CD4-positive, alpha-beta T cell treated with Interleukin-1 beta for 1 hour (primary cell): ENCODE results near the gene ALOX5.

Source experiments
- DNase-seq, 2 donors: peaks; one replicate each; pipeline ENCODE4 v3.0.0-alpha.2; 2020 to 2022

Gene ALOX5

DNA sequence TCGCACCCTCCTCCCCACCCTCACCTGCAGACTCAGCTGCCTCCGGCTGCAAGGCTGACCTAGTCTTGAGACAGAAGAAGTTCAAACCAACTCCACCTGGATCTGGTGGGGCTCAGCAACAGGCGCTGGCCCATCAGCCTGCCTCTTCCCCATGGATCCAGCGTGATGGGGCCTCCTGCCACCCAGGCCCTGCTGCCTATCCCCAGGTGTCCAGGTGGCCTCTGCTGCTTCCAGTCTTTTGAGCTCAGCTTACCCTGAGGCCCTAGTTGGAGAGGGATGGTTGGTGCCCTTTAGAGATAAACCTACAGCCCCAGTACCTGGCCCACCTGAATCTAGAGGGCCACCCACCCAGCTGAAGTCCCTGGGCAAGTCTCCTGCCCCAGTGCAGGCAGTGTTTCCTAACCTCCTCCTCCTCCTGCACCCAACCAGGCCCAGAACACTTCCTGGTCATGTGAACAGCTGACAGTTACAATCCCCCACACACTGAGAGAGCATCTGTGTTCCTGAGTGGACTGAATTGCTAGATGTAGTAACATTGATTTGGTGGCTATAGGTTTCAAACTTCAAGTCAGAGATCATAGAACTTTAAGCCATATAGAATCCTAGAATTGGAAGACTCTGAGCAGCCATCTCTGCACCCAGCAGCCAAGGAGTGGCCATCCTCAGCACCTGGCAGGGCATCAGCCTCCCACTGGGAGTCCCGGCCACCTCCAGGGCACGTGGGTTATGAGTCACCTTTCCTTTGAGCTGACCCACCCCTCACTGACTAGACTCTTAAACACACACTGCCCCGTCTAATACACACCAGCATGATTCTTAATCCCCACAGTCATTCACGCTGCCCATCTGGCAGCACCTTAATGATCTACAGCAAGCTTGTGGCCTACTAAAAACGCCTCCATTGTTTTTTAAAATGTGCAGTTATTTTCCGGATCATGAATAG, 51.9 kb downstream of the ALOX5 start:
- no peak for DNase-seq

GRCh38 chr10:45427262-45427969, 53.4 kb downstream of the ALOX5 start:
- DNase-seq = no peak

DNA sequence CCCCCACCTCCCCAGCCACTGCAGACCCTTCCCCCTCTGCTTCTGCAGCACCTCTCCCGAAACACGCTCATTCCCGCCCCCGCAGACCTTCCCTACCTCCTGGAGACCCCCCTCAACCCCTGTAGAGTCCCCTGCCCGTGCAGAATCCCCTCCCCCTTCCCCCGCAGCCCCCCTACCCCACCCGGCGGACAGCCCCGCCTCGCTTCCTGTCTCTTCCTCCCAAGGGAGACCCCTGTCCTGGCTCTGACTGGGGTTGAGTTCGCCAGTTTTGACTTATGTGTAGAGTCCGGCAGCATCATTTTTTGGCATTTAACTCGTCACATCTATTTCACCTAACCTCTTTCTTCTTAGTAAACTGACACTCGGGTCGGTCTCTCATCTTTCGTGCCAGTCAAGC, 54.0 kb downstream of the ALOX5 start:
- no peak for DNase-seq

- DNase-seq = no peak
These were observed 54.8 kb downstream of the ALOX5 start for GRCh38 chr10:45428611-45429510.

DNA sequence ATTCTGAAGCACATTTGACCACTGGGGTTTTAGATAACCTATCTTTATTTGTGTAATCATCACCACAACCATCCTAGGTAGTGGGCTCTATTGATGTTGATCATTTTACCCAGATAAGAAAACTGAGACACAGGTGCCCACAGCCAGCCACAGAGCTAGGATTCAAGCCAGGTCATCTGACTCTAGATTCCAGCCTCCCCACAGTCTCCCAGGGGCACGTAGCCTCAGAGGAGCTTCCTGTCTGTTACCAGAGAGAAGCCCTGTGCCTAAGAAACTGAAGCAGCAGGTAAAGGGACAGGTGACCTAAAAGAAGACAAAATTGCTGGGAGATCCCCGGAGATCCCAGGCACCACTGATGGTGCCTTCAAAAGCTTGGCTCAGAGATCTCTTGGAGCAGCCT, 55.8 kb downstream of the ALOX5 start:
- no peak for DNase-seq

- DNase-seq = no peak
These were observed 58.1 kb downstream of the ALOX5 start for GRCh38 chr10:45432113-45432512.

- DNase-seq = no peak
These were observed 58.9 kb downstream of the ALOX5 start for GRCh38 chr10:45432700-45433472.

GRCh38 chr10:45433716-45434469, 59.9 kb downstream of the ALOX5 start:
- DNase-seq = no peak

DNA sequence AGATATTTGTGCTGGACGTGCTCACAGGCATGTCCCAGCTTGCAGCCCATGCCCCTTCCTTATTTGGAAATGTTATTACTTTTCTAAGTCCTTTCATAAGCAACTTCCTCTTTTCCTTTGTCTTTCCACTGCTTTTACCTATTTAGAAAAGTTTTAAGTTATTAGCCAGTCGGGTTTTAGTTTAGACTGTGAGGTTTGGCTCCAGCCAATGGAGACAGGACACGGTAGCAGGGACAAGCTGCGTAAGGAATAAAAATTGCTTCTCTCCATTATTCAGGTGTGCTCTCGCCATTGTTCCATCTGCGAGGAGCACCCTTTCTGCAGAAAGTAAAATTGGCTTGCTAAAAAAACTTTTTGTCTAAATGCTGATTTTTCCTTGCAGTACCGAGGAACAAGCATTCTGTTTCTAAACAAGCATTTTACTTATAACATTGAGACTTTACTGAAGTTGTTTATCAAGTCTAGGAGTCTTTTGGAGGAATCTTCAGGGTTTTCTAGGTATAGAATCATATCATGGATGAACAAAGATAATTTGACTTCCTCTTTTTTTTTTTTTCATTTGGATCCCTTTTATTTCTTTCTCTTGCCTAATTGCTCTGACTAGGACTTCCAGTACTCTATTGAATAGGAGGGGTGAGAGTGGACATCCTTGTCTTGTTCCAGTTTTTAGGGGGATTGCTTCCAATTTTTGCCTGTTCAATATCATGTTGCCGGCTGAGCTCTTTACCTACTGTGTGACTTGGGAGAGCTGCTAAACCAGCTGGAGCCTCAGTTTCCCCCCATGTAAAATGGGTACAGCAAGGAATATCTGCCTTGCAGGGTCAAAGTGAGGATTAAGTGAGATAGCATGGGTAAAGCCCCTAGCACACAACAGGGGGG, 63.8 kb downstream of the ALOX5 start:
- DNase-seq = no peak

DNA sequence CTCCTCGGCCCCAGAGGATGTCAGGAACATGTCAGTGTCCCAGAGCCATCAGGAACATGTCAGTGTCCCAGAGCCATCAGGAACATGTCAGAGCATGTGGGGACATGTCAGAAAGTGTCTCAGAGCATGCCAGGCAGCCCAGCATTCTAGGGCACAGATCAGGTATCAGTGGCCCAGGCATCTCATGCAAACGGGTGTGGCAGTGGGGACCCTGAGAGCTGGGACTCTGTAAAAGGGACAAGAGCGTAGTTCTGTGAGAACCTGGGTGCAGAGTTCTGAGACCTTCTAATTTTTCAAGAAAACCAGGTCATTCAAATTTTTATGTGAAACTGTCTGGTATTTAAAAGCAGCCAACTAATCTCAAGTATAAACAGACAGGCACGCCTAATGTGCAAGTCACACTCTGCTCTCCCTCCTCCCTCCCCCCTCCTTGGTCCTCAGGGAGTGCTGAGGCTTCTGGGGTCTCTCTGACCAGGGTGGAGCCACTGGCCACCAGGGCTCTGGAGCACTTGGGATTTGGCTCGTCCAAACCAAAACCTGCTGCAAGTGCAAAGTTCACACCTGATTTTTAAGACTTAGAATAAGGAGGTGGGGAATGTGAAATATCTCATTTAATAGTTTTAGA, 64.6 kb downstream of the ALOX5 start:
- no peak for DNase-seq

- no peak for DNase-seq
These were observed 65.3 kb downstream of the ALOX5 start for GRCh38 chr10:45439365-45439764.

DNA sequence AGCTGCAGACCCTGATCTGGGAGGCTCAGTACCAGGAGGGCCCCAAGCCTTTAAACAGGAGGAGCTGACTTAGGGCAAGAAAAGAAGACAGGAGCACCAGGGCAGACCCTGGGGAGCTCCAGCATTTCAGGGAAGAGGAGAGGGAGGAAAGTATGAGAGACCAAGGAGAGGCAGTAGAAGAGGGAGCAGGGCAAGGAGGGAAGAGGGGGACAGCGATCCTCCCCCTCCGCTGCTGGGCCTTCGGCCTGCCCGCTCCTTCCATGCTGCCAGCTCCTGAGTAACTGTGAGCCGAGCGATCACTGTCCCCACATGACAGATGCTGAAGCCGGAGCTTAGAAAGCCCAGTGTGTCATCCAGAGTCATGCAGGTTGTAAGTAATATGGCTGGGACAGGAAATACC, 65.9 kb downstream of the ALOX5 start:
- DNase-seq = no peak

DNA sequence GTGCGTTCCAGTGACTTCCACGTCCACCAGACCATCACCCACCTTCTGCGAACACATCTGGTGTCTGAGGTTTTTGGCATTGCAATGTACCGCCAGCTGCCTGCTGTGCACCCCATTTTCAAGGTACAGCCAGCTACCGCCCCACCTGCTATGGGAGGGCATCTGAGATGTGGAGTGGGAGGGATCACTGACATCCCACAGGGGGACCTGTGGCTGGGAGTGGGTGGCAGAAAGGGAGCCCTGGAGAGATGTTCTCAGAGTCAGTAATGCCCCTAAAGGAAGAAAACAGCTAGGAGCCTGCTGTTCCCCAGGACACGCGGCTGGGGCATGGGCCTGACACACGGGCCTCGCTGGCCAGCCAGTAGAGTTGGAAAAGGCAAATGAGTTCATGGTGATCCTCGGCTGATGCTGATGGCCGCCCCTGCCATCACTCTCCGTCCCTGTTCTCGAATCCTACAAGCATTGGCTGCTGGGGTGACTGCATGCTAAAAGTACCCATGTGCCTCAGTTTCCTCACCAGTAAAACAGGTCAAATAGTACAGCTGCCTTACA, 66.6 kb downstream of the ALOX5 start:
- no peak for DNase-seq

DNA sequence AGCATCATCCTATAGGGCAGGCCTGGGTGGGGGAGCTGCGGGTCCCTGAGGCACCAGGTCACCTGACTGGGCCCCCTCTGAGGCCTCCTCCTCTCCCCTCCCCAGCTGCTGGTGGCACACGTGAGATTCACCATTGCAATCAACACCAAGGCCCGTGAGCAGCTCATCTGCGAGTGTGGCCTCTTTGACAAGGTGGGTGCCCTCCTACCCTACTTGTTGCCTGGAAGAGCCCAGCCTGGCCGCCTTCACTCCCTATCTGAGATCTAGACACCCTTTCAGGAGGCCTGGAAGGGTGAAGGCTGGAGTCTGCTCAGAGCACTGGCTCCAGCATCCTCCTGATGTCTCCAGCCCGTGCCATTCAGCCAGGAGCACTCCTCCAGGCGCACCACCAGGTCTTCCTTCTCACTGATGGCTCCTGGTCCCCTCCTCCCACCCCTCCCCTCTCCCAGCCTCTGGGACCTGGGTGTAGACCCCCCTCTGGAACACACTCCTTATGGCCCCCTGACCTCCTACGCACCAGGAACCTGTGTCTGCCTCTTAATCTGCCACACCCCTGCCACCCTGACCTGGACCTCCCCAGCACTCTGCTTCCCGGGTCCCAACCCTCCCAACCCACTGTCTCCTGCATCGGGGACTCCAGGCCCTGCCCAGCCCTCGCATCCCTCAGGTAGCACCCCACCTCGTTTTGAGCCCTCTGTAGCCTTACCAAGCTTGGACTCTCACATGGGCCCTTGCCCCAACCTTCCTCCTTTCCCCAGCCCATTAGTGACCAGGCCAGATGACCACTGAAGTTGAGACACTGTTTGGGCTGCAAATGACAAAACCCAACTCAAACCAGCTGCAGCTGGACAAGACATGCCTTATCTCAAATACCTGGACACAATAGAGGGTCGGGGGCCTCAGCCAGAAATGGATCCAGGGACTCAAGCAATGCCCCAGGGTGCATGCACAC, 67.5 kb downstream of the ALOX5 start:
- DNase-seq = no peak

- DNase-seq = no peak
These were observed 68.2 kb downstream of the ALOX5 start for GRCh38 chr10:45442251-45442650.

- no peak for DNase-seq
These were observed 68.6 kb downstream of the ALOX5 start for GRCh38 chr10:45442662-45443061.

DNA sequence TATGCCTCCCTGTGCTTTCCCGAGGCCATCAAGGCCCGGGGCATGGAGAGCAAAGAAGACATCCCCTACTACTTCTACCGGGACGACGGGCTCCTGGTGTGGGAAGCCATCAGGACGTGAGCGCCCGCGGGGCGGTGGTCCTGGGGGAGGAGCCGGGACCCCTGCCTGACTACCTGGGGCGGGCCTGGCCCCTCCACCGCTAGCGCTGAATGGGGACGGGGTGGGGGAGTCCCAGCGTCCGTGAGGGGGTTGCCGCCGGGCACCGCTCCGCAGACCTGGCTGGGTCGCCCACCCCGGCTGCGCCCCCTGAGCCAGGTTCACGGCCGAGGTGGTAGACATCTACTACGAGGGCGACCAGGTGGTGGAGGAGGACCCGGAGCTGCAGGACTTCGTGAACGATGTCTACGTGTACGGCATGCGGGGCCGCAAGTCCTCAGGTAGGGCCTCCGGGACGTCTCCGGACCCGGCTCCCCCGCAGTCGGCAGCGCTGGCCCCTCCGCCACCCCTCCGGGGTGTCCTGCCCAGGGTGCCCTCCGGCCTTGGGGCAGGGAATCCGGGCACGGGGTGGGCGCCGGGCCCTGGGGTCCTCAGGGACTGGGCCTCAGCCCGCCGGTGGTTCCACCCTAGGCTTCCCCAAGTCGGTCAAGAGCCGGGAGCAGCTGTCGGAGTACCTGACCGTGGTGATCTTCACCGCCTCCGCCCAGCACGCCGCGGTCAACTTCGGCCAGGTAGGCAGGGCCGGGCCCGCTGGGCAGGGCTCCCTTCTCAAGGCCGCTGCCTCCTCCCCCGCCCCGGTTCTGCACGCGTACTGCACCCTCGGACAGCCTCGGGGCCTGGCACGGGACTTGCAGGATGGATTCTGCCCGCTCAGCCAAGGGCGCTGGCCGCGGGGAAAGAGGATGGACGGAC, 69.3 kb downstream of the ALOX5 start:
- DNase-seq = no peak
